RCC 7860 (cell line): ENCODE measurements around the gene STK11IP.
A peak's percentile ranks its signal among the peaks of the same experiment; 100 is the strongest.

Experiments used
- DNase-seq: peaks from one replicate; pipeline ENCODE4 v3.0.0-alpha.2; 2015; ENCODE audit warnings: low spot score
- FAIRE-seq: peaks from 2 replicates; lab custom pipeline; 2012; peaks lifted over from hg19 to GRCh38; lab: Jason Lieb, UNC

Gene STK11IP

GRCh38 chr2:219576505-219577388 lies 20.9 kb upstream of the STK11IP start:
- no peak for FAIRE-seq
- no peak for DNase-seq

DNA sequence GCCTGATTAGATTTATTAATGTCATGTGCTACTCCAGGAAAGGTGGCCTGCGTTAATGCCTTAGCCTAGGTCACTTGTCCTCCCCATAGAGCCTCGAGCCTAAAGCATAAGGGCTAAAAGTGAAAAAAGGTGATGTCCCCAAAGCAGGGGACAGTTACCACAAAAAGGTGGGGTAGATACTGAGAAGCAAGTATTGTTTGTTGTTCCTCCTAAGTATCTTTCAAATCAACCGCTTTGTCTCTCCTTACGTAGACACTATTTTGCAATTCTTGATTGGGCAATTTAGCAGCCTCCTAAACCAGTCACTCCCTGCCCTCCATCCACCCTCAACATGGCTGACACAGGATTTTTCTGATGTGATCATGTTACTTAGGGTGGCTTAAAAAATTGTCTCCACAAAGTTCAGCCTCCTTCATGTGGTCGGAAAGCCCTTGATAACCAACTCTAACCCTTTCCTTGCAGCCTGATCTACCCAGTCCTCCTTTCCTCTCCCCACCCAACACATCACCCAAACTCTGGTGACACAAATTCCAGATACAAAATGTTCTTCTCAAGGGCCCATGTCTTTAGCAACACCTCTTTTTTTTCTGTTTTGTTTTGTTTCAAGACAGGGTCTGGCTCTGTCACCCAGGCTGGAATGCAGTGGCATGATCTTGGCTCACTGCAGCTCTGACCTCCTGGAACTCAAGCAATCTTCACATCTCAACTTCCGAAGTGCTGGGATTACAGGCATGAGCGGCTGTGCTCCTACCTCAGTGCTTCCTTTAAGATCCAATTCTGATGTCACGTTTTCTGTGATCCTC lies 18.6 kb upstream of the STK11IP start:
- DNase-seq: no peak
- FAIRE-seq: no peak

DNA sequence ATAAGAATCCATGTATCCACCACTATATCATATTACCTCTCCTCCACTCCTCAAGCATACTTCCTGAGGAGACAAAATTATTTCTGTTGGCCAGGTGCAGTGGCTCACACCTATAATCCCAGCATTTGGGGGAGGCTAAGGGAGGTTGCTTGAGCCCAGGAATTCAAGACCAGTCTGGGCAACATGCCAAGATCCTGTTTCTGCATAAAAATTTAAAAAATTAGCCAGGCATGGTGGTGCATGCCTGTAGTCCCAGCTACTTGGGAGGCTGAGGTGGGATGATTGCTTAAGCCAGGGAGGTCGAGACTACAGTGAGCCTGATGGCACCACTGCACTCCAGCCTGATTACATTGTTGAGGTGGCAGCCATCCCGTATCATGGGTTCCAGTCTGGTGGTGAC lies 16.3 kb upstream of the STK11IP start:
- no peak for FAIRE-seq
- no peak for DNase-seq

DNA sequence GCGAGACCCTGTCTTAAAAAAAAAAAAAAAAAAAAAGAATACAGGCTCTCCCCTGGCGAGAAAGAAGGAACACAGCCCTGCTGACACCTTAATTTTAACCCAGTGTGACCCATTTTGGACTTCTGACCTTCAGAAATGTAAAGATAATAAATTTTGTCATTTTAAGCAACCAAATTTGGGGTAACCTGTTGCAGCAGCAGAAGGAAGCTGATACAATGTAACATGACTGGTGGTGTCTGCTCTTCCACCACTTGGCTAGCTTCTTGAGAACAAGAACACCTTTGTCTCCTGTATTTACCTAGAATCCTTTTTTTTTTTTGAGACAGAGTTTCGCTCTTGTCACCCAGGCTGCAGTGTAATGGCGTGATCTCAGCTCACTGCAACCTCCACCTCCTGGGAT lies 6.6 kb upstream of the STK11IP start:
- FAIRE-seq: no peak
- DNase-seq: no peak

- DNase-seq (no peak), FAIRE-seq (no peak)
Observed at GRCh38 chr2:219592736-219593135, 4.9 kb upstream of the STK11IP start.

DNA sequence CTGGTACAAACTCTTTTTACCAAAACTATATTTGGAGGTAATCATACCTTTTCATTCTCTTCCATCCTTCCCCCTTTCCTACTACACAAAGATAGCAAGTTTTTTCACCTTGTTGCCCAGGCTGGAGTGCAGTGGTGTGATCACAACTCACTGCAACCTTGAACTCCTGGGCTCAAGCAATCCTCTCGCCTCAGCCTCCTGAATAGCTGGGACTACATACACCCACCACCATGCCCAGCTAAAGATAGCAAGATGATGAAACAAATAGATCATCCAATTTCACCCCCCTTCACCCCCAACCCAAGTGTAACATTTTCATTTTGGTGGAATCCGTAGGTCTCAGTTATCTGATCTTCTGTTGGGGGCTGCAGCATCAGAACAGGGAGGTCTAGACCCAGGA lies 4.5 kb upstream of the STK11IP start:
- FAIRE-seq (no peak), DNase-seq (no peak)

DNA sequence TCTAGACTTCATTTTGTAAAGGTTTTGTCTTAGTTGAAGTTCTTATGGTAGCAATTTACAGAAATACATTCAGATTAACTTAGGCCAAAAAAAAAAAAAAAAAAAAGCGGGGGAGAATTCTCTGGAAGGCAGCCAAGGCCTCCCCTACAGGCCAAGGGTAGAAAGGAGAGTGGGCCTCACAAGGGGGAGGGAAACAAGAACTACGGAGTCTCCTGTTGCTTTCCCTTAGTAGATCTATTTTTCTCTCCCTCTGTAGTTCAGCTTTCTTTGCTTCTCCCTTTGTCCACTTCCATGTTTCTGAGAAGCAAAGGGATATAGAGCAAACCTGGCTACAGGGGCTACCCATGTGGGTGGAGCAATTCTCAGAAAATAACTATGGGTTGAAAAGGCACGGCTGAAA lies 2.4 kb upstream of the STK11IP start:
- DNase-seq (no peak), FAIRE-seq (no peak)

DNA sequence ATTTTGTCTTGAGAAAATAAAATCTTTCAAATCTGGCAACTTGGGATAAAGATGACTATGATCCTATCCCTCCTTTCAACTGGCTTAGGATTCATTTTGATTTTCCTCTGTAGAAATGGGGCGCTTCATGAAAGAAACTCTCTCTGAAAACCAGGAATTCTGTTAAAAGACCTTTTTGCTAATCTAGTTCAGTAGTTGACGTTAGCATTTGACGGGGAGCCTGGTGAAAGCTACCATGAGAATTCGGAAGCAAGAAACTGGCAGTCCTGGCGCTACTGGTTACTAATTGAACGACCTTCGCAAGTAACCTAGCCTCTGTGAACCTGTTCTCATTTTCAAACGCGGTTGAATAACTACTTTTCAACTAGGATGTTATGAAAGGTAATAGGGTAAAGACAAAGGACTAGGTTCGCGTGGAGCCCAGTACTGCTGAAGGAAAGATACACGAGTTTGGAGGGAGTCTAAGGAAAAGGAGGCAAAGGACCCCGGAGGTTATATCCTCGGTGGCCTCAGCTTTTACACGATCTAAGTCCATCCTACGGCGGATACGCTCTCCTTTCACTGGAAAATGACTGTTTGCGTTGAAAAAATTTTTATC lies 604 bp upstream of the STK11IP start:
- no peak for FAIRE-seq
- peak; percentile 4 for DNase-seq

GRCh38 chr2:219598308-219599078 lies 836 bp downstream of the STK11IP start:
- FAIRE-seq (no peak), DNase-seq (no peak)

DNA sequence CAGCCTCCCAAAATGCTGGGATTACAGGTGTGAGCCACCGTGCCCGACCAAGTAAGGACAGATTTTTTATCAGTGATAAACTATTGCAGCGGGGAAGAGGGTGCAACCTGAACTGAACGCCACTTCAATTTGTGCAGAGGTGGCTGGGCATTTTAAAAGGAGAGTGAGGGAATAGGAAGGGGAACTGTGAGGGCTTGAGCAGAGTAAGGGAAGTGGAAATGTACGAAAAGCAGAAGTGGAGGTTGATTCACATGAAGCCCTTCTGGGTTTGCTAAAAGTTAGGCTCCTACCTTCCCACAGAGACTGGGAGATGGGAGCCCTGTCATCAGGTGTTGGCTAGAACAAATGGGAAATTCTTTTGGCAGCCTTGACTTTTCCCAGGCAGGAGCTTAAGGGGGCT lies 6.1 kb downstream of the STK11IP start:
- FAIRE-seq (no peak), DNase-seq (no peak)

GRCh38 chr2:219605607-219605954 lies 7.9 kb downstream of the STK11IP start:
- DNase-seq (no peak), FAIRE-seq (no peak)

DNA sequence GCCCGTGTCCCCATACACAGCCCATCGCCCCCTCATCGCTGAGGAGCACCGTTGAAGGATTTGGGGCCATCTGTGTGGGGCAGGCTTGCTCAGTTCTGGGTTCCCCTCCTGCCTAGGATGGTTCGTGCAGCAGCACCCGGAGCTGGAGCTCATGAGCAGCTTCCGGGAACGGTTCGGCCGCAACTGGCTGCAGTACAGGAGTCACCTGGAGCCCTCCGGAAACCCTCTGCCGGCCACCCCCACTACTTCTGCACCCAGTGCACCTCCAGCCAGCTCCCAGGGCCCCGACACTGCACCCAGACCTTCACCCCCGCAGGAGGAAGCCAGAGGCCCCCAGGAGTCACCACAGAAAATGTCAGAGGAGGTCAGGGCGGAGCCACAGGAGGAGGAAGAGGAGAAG lies 10.3 kb downstream of the STK11IP start:
- FAIRE-seq (no peak), DNase-seq (no peak)

- DNase-seq: no peak
- FAIRE-seq: no peak
Observed at GRCh38 chr2:219608399-219608964, 10.8 kb downstream of the STK11IP start.

GRCh38 chr2:219609149-219609750 lies 11.6 kb downstream of the STK11IP start:
- no peak for FAIRE-seq
- DNase-seq: no peak

- FAIRE-seq: no peak
- DNase-seq: no peak
Observed at GRCh38 chr2:219611306-219611705, 13.6 kb downstream of the STK11IP start.

GRCh38 chr2:219611866-219612576 lies 14.4 kb downstream of the STK11IP start:
- DNase-seq: no peak
- no peak for FAIRE-seq

- FAIRE-seq (no peak), DNase-seq (no peak)
Observed at GRCh38 chr2:219612577-219613286, 15.1 kb downstream of the STK11IP start.

- no peak for FAIRE-seq
- no peak for DNase-seq
Observed at GRCh38 chr2:219613461-219614070, 15.9 kb downstream of the STK11IP start.
